NCI-H1417 treated with DMSO at 0.1 percent for 48 hours (cell line): ENCODE data around the gene LHX2.

Source experiments
- DNase-seq: peaks from one replicate; lab custom pipeline; 2025; lab: John Stamatoyannopoulos, UW

Gene LHX2

GRCh38 chr9:124013309-124014210 lies 2.0 kb downstream of the LHX2 start:
- no peak for DNase-seq

- no peak for DNase-seq
Observed at GRCh38 chr9:124014211-124014955, 2.8 kb downstream of the LHX2 start.

GRCh38 chr9:124014956-124015660 lies 3.5 kb downstream of the LHX2 start:
- DNase-seq = no peak

GRCh38 chr9:124015661-124016131 lies 4.1 kb downstream of the LHX2 start:
- no peak for DNase-seq

- DNase-seq = no peak
Observed at GRCh38 chr9:124016175-124017050, 4.8 kb downstream of the LHX2 start.

GRCh38 chr9:124017051-124017928 lies 5.7 kb downstream of the LHX2 start:
- no peak for DNase-seq

- DNase-seq = no peak
Observed at GRCh38 chr9:124017929-124018729, 6.6 kb downstream of the LHX2 start.

- no peak for DNase-seq
Observed at GRCh38 chr9:124018730-124019697, 7.4 kb downstream of the LHX2 start.

GRCh38 chr9:124019771-124020519 lies 8.4 kb downstream of the LHX2 start:
- no peak for DNase-seq

GRCh38 chr9:124020520-124021384 lies 9.2 kb downstream of the LHX2 start:
- DNase-seq = no peak

- DNase-seq = no peak
Observed at GRCh38 chr9:124021385-124021769, 9.8 kb downstream of the LHX2 start.

- no peak for DNase-seq
Observed at GRCh38 chr9:124022201-124023121, 10.9 kb downstream of the LHX2 start.

GRCh38 chr9:124024107-124024506 lies 12.5 kb downstream of the LHX2 start:
- no peak for DNase-seq

- DNase-seq = no peak
Observed at GRCh38 chr9:124029617-124030016, 18.0 kb downstream of the LHX2 start.

- DNase-seq = no peak
Observed at GRCh38 chr9:124030969-124031451, 19.4 kb downstream of the LHX2 start.
